Measurements from ENCODE around the gene MGAT5B.

The MGAT5B gene

GRCh38 chr17:76899414-76899813 lies 31.2 kb downstream of the MGAT5B start:
- H3K27ac Mint-ChIP-seq, result no peak overlapping the region
- H3K9me3 Mint-ChIP-seq, result no peaks in the 10 kb centered on the region
- H3K4me3 Mint-ChIP-seq, result no peak overlapping the region
- H3K4me1 Mint-ChIP-seq (ENCODE audit: low read depth), result no peaks in the 10 kb centered on the region
- peaks cover 3% of the 10 kb centered on the region for H3K27me3 Mint-ChIP-seq (ENCODE audit: low read depth)
- no peaks in the 10 kb centered on the region for H3K36me3 Mint-ChIP-seq (ENCODE audit: low read depth)

- no peak overlapping the region for H3K27ac Mint-ChIP-seq
- H3K36me3 Mint-ChIP-seq (ENCODE audit: low read depth), result no peaks in the 10 kb centered on the region
- no peaks in the 10 kb centered on the region for H3K9me3 Mint-ChIP-seq
- H3K4me3 Mint-ChIP-seq, result no peak overlapping the region
- peaks cover 3% of the 10 kb centered on the region for H3K27me3 Mint-ChIP-seq (ENCODE audit: low read depth)
- H3K4me1 Mint-ChIP-seq (ENCODE audit: low read depth), result no peaks in the 10 kb centered on the region
These were observed 32.5 kb downstream of the MGAT5B start for GRCh38 chr17:76900723-76901122.

- H3K27me3 Mint-ChIP-seq (ENCODE audit: low read depth), result peaks cover 3% of the 10 kb centered on the region
- no peaks in the 10 kb centered on the region for H3K9me3 Mint-ChIP-seq
- no peak overlapping the region for H3K4me3 Mint-ChIP-seq
- H3K36me3 Mint-ChIP-seq (ENCODE audit: low read depth), result no peaks in the 10 kb centered on the region
- no peaks in the 10 kb centered on the region for H3K4me1 Mint-ChIP-seq (ENCODE audit: low read depth)
- H3K27ac Mint-ChIP-seq, result no peak overlapping the region
These were observed 33.5 kb downstream of the MGAT5B start for GRCh38 chr17:76901542-76902197.

DNA sequence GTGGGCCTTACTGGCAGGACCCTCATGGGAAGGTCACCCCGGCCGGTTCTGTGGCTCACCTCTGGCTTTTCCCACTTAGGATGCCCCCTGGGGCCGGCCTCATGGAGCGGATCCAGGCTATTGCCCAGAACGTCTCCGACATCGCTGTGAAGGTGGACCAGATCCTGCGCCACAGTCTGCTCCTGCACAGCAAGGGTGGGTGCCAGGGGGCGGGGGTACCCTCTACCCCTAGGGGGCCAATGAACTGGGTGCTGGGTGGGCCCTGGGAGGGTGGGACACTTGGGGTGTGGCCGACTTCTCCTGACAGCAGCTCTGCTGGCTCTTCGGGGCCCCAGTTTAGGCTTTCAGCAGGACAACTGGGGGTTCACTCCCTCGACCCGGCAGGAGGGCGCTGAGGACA lies 34.3 kb downstream of the MGAT5B start:
- Mint-ChIP-seq H3K4me1 (ENCODE audit: low read depth) (no peaks in the 10 kb centered on the region), H3K27me3 (ENCODE audit: low read depth) (peaks cover 3% of the 10 kb centered on the region), H3K36me3 (ENCODE audit: low read depth) (peaks cover under 1% of the 10 kb centered on the region), H3K9me3 (no peaks in the 10 kb centered on the region), H3K27ac (no peak overlapping the region), H3K4me3 (no peak overlapping the region)

GRCh38 chr17:76903631-76904030 lies 35.4 kb downstream of the MGAT5B start:
- peaks cover 3% of the 10 kb centered on the region for H3K36me3 Mint-ChIP-seq (ENCODE audit: low read depth)
- H3K9me3 Mint-ChIP-seq, result no peaks in the 10 kb centered on the region
- H3K4me1 Mint-ChIP-seq (ENCODE audit: low read depth), result no peaks in the 10 kb centered on the region
- H3K4me3 Mint-ChIP-seq, result no peak overlapping the region
- peaks cover 3% of the 10 kb centered on the region for H3K27me3 Mint-ChIP-seq (ENCODE audit: low read depth)
- H3K27ac Mint-ChIP-seq, result no peak overlapping the region

DNA sequence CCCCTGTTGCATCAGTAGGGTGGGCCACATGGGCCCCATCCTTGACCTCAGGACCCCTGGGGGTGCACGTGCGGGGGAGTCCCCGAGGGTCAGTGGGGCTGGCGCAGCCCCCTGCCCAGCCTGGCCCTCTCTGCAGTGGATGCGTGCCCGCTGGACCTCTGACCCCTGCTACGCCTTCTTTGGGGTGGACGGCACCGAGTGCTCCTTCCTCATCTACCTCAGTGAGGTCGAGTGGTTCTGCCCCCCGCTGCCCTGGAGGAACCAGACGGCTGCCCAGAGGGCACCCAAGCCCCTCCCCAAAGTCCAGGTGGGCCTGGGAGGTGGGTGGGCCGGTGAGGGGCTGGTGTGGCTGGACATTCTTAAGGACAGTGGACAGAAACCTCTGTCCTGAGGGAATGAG lies 35.9 kb downstream of the MGAT5B start:
- no peaks in the 10 kb centered on the region for H3K4me1 Mint-ChIP-seq (ENCODE audit: low read depth)
- no peak overlapping the region for H3K27ac Mint-ChIP-seq
- H3K36me3 Mint-ChIP-seq (ENCODE audit: low read depth), result peaks cover 3% of the 10 kb centered on the region
- no peaks in the 10 kb centered on the region for H3K9me3 Mint-ChIP-seq
- peaks cover 3% of the 10 kb centered on the region for H3K27me3 Mint-ChIP-seq (ENCODE audit: low read depth)
- H3K4me3 Mint-ChIP-seq, result no peak overlapping the region

GRCh38 chr17:76905036-76905435 lies 36.8 kb downstream of the MGAT5B start:
- Mint-ChIP-seq H3K27ac (no peak overlapping the region), H3K36me3 (ENCODE audit: low read depth) (peaks cover 3% of the 10 kb centered on the region), H3K4me3 (no peak overlapping the region), H3K4me1 (ENCODE audit: low read depth) (no peaks in the 10 kb centered on the region), H3K9me3 (no peaks in the 10 kb centered on the region), H3K27me3 (ENCODE audit: low read depth) (no peaks in the 10 kb centered on the region)

DNA sequence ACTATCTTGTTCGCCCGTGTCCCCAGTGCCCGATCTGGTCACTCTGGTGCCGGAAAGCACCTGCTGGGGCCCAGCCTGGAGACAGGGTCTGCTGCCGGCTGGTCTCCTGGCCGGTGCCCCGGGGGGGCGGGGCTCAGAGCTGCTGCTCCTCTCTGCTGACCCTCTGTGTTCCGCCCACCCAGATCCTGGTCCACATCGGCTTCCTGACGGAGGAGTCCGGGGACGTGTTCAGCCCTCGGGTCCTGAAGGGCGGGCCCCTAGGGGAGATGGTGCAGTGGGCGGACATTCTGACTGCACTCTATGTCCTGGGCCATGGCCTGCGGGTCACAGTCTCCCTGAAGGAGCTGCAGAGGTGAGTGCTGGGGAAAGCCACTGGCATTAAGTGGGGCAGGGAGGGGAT lies 37.6 kb downstream of the MGAT5B start:
- Mint-ChIP-seq H3K36me3 (ENCODE audit: low read depth) (peaks cover 3% of the 10 kb centered on the region), H3K27me3 (ENCODE audit: low read depth) (no peaks in the 10 kb centered on the region)

DNA sequence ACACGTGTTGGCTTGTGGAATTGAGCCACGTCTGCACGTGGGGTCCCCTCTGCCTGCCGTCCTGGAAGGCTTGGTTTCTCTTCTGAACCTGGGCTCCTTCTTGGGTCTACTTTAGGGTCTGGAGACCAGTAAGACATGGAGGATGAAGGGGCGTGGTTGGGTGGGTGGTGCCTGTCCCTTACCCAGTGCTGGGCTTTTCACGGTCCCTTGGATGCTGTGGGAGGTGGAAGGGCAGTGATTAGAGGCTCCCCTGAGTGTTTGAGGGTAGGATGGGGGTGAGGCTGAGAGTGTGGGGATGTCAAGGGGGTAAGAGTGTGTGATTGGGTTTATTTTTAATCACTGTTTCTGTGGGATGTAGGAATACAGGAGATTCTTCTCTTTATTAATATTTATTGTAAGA lies 38.3 kb downstream of the MGAT5B start:
- no peak overlapping the region for H3K27ac Mint-ChIP-seq
- H3K9me3 Mint-ChIP-seq, result no peaks in the 10 kb centered on the region
- no peaks in the 10 kb centered on the region for H3K27me3 Mint-ChIP-seq (ENCODE audit: low read depth)
- peaks cover 3% of the 10 kb centered on the region for H3K36me3 Mint-ChIP-seq (ENCODE audit: low read depth)
- H3K4me3 Mint-ChIP-seq, result no peak overlapping the region
- H3K4me1 Mint-ChIP-seq (ENCODE audit: low read depth), result no peaks in the 10 kb centered on the region

More for the DNA sequence above, 37.6 kb downstream of the MGAT5B start:
- H3K4me3 Mint-ChIP-seq, result no peak overlapping the region
- no peak overlapping the region for H3K27ac Mint-ChIP-seq
- H3K9me3 Mint-ChIP-seq, result no peaks in the 10 kb centered on the region
- no peaks in the 10 kb centered on the region for H3K4me1 Mint-ChIP-seq (ENCODE audit: low read depth)

- peaks cover 3% of the 10 kb centered on the region for H3K36me3 Mint-ChIP-seq (ENCODE audit: low read depth)
- no peaks in the 10 kb centered on the region for H3K9me3 Mint-ChIP-seq
- H3K4me1 Mint-ChIP-seq (ENCODE audit: low read depth), result no peaks in the 10 kb centered on the region
- H3K27ac Mint-ChIP-seq, result no peak overlapping the region
- no peak overlapping the region for H3K4me3 Mint-ChIP-seq
- H3K27me3 Mint-ChIP-seq (ENCODE audit: low read depth), result no peaks in the 10 kb centered on the region
These were observed 39.1 kb downstream of the MGAT5B start for GRCh38 chr17:76907352-76907751.

- Mint-ChIP-seq H3K27ac (no peak overlapping the region), H3K27me3 (ENCODE audit: low read depth) (peaks cover 7% of the 10 kb centered on the region), H3K4me3 (no peak overlapping the region), H3K9me3 (no peaks in the 10 kb centered on the region), H3K4me1 (ENCODE audit: low read depth) (no peaks in the 10 kb centered on the region), H3K36me3 (ENCODE audit: low read depth) (peaks cover 3% of the 10 kb centered on the region)
These were observed 42.0 kb downstream of the MGAT5B start for GRCh38 chr17:76909971-76910760.

DNA sequence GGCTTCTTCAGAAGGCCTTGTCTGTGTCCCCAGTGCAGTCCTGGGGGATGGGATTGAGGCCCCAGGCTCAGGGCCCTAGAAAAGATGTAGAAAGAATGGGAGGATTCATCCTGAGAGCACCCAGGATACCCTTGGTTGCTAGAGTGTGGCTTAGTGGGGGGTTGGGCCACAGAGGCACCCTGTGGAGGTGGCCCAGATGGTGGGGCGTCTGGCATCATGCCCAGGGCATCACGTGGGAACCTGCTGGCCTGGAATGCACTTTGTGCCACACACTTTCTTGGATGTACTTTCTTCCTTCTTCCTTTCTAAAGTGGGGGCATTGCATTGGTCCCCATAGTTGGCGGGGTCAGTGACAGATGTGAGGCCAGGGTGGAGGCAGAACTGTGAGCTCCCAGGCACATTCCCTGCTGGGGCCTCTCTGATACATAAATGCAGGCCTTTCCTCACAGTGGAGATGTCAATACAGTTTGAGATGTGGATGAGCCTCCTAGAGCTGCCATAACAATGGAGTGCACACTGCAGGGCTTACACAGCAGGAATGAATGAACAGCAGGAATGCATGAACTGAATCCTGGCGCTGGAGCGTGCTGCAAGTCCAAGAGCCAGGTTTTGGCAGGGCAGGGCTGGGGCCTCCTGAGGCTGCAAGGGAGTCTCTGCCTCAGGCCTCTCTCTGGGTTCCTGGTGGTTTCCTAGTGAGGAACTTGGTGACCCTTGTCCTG lies 43.3 kb downstream of the MGAT5B start:
- Mint-ChIP-seq H3K4me3 (no peak overlapping the region), H3K9me3 (no peaks in the 10 kb centered on the region), H3K27me3 (ENCODE audit: low read depth) (peaks cover 7% of the 10 kb centered on the region), H3K36me3 (ENCODE audit: low read depth) (peaks cover 3% of the 10 kb centered on the region), H3K4me1 (ENCODE audit: low read depth) (no peaks in the 10 kb centered on the region), H3K27ac (no peak overlapping the region)

DNA sequence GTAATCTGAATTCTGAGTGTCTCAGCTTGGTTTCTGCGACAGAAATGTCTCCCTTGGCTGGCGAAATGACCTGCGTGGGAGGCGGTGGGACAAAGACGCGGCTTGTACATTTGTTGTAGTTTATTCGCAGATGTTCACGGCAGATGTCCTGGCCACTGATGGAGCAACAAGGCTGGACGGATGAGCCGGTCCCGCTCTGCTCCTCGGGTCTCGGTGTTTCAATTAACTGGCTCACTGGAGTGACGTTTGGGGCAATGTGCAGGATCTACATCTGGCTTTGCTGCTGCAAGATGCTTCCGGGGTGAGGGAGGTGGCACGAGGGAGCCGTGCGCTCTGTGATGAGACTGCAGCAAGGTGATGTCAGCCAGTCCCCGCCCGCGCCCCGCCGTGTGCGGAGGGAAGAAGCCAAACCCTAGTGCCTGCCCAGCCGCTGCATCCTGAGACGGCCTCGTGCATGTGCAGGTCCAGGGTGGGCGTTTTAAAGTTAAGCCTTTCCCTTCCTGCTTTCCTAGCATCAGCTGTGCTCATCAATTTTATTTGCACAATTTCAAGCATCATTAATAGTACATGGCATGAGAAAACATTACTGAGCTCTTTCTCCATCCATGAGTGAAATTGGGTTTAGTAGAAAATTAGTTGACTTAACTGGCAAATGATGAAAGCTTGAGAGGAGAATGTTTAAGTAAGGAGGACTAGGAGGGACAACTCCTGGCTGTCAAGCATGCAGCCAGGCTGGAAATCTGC lies 44.4 kb downstream of the MGAT5B start:
- no peaks in the 10 kb centered on the region for H3K9me3 Mint-ChIP-seq
- H3K36me3 Mint-ChIP-seq (ENCODE audit: low read depth), result peaks cover 1% of the 10 kb centered on the region
- no peak overlapping the region for H3K27ac Mint-ChIP-seq
- no peaks in the 10 kb centered on the region for H3K4me1 Mint-ChIP-seq (ENCODE audit: low read depth)
- H3K4me3 Mint-ChIP-seq, result no peak overlapping the region
- H3K27me3 Mint-ChIP-seq (ENCODE audit: low read depth), result peaks cover 7% of the 10 kb centered on the region

DNA sequence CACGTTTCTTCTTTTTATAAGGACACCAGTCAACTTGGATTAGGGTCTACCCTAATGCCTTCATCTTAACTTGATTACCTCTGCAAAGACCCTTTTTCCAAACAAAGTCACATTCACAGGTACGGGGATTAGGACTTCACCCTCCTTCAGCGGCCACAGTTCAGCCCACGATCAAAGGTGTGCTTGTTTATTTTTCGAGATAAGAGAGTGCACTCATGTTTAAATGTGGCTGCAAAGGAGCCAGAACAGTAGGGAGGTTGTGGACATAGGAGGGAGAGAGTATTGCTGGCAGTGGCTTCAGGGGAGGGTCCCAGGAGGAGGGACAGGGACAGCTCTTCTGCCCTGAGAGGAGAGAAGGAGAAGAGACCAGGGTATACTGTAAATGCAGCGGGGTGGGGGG lies 46.7 kb downstream of the MGAT5B start:
- H3K27me3 Mint-ChIP-seq (ENCODE audit: low read depth), result peaks cover 7% of the 10 kb centered on the region
- H3K4me3 Mint-ChIP-seq, result no peak overlapping the region
- H3K36me3 Mint-ChIP-seq (ENCODE audit: low read depth), result no peaks in the 10 kb centered on the region
- H3K9me3 Mint-ChIP-seq, result no peaks in the 10 kb centered on the region
- no peak overlapping the region for H3K27ac Mint-ChIP-seq
- H3K4me1 Mint-ChIP-seq (ENCODE audit: low read depth), result no peaks in the 10 kb centered on the region

Data from T-helper 1 cell treated with Interleukin-12 subunit alpha and Interleukin-12 subunit beta and Interleukin-4 antibody, amounts not matched to agents 30 μg/mL and 1 μg/mL, for 36 hours (primary cell).